Tongue (tissue), 2 donors: Measurements from ENCODE around the gene ZNF236. TPM values are rescaled to one million over a fixed set of nuclear protein-coding genes. Genes with fewer than 3 reads are reported as not detected.

Source experiments
- DNase-seq: peaks from one replicate; pipeline ENCODE4 v3.0.0-alpha.2; 2015
- total RNA-seq: library from RNA; depleted of rRNA; stranded (reverse); fragments of >200 nt; gene quantifications from one replicate; pipeline ENCODE4 v1.2.3, GENCODE V29; 2014

The ZNF236 gene
- total RNA-seq, 1 donor from 2014 or later, result 27.9 TPM

DNA sequence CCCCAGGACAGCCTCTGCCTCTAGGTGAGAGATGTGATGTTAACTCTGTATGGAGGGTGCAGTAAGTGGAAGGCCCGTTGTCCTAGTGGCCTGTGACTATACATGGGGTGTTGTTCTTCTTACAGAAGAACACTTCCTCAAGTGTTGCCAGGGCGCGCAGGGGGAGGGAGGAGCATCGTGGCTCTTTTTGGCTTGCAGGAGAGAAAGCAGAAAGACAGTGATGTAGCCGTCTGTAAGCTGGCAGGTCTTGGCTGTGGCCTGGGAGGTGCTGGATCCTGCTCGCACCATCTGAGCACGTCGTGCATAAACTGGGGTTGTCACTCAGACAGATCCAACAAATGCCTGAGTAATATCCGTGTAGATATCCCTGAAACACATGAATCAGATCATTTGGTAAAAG, 44.3 kb downstream of the ZNF236 start:
- no peak for DNase-seq

DNA sequence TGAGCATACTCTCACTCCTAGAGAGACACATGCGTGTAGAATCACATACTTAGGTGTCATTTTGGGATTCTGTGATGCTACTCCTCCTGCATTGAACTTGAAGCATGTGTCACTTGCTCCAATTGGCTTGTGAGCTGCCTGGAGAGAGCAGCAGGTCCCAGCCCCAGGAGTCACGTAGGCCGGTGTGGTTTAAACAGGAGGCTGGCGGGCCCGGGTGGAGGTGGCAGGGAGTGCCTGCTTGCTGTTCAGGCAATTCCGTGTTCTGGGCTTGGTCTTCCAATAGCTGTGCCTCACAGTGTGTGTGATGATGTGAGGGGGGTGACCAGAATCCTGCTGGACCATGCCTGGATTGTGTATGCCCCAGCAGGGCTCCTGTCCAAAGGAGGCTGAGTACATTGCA, 51.0 kb downstream of the ZNF236 start:
- no peak for DNase-seq

DNA sequence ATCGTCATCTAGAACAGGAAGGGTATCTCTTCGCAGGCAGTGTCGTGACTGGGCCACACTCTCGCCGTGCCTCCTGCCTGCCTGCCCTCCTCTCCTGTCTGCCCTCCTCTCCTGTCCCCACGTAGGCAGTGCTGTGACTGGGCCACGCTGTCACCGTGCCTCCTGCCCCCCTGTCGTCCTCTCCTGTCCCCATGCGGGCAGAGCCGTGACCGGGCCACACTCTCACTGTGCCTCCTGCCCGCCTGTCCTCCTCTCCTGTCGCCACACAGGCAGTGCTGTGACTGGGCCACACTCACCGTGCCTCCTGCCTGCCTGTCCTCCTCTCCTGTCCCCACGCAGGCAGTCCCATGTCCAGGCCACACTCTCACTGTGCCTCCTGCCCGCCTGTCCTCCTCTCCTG, 51.4 kb downstream of the ZNF236 start:
- no peak for DNase-seq

DNA sequence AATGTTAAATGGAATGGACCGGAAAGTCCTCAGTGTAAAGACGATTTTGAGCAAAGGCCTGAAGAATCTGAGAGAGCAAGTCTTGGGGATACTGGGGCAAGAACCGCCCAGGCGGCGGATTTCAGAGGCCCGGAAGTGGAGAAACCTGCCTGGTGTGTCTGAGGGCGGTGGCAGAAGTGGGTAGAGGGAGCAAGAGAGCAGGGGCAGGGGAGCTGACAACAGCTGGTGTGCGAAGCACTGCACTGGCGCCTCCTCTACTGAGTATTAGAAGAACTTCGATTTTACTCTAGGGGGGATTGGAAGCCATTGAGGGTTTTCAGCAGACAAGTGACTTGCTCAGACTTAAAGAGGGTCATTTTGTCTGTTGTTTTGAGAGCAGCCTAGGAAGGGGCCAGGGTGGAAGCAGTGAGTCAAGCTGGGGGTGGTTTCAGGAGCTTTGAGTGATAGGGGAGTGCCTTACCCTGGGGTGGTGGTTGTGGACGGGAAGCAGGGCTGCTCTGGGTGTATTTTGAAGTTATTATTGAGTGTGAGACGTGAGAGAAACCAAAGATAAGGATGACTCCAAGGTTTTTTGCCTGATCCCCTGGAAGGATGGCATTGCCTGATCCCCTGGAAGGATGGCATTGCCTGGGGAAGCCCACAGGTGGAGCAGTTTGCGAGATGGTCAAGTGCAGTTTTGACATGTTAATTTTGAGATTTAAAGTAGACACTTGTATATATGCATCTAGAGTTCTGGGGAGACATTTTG, 52.5 kb downstream of the ZNF236 start:
- no peak for DNase-seq

DNA sequence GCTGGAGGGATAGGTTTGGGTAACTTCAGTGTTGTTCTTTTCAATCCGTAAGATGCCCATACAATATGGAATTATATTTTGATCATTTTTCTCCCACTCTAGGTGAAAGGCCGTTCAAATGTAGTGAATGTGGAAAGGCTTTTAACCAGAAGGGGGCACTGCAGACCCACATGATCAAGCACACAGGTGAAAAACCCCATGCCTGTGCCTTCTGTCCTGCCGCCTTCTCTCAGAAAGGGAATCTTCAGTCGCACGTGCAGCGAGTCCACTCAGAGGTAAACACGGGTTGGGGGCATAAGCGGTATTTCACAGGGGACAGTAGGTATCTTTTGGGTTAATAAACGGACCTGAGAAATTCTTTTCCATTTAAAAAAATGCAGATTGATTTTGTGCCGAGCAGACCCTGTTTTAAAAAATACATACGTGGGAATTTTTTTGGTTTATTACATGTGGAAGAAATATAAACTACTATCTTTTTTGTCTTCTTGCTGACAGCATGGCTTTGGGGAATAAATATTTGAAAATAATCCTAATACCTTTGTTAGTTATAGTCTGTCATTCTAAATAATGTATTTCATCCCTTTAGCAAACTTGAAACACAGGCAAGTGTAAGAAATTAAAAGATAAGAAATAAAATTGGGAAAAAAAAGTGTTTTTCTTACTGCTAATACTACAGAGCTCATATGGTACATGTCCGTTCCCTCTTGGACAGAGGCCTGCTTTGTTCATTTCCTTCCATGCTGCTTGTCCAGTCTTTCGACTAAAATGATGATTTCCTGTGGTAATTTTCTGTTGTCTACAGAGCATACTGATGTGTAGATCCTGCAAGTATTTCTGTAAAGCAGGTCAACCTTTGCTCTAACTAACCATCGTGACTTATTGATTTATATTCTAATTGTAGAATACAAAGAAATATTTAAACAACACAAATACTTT, 53.3 kb downstream of the ZNF236 start:
- DNase-seq, result peak; percentile 70

DNA sequence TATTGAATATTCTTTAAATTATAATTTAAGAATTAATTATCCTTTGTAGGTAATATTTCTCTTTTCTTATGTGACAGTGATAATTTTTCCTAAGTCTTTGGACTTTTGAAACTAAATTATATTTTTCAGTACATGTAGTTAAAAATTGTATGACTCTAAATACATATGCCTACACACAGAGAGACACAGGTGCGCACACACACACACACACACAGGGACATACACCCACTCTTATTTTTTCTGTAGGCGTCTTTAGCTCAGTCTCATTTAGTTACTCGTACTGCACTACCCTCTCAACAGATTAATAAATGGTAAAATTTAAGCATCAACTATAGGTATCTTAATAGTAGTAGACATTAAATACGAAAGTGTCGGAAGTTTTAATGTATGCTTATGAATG, 56.1 kb downstream of the ZNF236 start:
- DNase-seq, result no peak

DNA sequence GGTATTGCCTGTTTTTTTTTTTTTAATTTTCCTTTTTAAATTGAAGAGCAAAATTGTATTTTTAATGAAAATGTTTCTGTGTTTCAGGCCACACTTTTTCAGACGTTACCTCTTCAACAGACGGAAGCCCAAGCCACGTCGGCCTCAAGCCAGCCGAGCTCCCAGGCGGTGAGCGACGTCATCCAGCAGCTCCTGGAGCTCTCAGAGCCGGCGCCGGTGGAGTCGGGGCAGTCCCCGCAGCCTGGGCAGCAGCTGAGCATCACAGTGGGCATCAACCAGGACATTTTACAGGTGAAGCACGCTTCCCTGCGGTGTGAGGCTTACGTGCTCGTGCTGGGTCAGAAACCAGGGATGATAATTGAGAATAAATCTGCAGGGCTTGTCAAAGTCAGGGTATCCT, 57.7 kb downstream of the ZNF236 start:
- no peak for DNase-seq

DNA sequence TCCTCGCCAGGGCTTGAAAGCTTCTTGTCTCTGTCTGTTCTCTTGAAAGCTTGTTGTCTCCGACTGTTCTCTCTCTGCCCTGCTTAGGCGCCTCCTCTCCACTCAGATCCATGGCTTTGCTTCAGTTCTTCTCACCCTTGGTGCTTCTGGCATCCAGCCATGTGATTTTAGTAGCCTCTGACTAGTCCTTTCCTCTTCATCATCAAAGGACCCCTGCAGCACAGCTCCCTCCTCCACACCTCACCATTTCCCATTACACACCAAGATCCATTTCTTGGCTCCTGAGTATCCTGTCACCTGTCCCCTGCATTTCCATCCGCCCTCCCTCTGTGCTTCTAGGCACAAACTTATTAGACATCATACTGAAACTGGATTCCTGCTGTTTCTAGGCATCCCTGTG, 59.4 kb downstream of the ZNF236 start:
- no peak for DNase-seq

DNA sequence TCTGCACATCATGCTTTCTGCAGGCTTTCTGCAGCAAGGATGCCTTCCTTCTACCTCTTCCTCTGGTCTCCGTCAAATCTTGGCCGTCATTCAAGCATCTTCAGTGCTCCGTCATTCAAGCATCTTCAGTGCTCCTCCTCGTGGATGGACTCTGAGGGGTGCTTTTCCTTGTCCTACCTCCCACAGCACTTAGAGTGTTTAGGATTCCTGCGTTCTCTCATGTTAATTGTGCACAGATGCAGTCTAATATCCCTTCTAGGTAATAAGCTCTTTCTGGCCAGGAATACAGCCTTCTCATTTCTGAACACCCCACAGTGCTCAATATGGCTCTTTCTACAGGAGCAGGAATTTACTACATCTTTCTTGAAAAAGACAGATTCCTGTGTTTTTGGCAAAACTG, 59.8 kb downstream of the ZNF236 start:
- DNase-seq, result peak; percentile 56

DNA sequence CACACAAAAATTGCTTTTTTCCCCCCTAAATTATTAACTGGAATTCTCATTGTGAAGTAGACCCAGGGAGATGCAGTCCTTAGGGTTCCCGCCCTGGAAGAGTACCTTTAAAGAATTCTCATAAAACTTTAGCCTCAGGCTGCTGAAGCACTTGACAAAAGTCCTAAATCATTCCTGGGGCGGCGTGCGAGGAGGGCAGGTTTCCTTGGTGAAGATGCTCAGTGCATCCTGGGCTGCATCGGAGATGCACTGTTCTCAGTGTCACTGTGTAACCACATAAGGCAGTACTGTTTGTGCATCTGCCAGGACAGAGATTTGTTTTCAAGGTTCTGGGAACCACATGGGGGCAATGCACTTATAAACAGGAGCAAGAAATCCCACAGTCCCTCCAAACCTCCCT, 62.6 kb downstream of the ZNF236 start:
- no peak for DNase-seq

DNA sequence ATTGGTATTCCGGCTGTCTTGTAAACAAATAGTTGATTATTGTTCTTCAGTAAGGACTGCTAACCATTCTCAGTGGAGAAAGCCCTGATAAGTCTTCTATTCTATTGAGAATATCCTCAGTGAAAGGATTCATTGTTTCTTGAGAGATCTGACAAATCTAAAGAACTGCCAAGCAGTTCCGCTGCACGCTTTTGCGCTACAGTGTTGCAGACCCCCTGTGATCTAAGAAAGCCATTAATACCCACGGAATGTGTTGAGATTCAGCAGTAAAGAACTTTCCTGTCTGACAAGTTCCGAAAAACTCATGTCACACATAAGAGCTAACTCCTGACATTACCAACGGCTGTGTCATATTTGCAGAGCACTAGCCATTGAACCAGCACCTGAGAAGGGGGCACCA, 63.8 kb downstream of the ZNF236 start:
- DNase-seq, result no peak

DNA sequence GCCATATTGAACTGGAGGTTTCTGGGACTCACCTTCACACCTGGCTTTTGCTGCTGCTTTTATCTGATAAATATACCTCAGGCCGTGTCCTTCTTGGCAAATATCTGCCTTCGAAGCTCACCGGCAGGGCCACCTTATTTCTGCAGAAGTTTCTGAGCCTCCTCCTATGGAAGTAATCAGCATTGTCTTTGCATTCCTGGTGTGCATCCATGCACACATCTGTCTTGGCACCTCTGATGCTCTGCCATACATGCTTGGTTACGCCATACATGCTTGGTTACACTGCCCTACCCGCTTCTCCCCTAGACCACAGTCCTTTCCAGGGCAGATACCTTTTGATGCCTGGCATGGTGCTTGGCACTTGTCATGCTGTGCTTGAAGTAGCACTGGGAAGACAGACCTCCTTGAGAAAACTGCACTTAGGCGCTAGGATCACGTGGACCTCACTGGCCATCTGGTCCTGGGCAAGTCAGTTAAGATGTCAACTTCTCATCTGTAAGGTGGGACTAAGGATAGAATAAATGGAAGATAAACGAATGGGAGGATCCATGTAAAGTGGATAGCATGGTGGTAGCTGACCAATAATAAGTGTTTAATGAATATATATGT, 66.8 kb downstream of the ZNF236 start:
- DNase-seq, result no peak

DNA sequence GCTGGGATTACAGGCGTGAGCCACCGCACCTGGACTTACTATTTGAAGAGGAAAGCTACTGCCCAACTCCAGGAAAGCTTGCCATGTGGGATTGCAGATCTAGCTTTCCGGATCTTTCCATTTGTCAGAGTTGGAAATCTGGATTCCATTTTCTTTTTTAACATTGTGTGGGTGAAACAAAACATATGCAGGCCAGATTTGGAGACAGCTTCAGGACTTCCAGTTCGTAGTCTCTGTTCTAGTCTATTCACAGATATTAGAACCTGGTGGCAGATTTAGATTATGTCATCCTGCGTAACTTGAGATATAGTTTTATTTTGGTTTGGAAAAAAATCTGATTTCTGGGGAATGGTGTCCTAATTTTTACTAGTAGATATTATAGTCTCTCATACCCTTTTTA, 70.5 kb downstream of the ZNF236 start:
- DNase-seq, result no peak

DNA sequence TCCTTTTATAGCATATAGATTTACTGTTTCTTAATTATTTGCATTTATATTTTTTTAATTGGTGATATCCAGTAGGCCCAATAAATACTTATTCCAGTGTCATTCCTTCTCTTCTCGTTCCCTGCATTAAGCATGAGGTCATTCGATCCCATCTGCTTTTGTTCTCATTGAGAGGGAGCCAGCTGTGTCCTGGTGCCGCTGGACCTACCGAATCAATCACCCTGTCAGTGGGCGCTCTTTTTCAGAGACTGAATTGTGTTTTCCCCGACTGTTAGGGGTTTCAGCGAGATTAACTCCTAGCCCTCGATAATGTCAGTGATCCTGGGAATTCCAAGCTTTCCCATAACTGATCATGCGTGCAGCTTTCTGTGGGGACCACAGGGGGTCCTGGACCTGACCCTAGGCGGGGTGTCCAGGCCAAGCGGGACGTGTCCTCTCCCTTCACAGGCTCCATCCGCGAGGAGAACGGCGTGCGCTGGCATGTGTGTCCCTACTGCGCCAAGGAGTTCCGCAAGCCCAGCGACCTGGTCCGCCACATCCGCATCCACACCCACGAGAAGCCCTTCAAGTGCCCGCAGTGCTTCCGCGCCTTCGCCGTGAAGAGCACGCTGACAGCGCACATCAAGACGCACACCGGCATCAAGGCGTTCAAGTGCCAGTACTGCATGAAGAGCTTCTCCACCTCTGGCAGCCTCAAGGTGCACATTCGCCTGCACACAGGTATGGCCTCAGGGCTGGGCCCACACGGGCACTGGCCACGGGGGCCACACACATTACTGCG, 72.4 kb downstream of the ZNF236 start:
- DNase-seq, result no peak

DNA sequence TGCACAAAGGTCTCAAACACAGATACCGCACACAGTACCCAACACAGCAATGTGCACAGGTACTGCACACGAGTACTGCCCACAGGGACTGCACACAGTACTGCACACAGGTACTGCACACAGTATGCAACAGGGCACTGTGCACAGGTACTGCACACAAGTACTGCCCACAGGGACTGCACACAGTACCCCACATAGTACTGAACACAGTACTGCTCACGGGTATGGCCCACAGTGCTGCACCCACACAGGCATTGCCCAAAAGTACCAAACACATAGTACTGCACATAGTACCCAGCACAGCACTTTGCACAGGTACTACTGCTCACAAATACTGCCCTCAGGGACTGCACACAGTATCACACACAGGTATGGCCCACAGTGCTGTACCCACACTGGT, 73.1 kb downstream of the ZNF236 start:
- DNase-seq, result no peak

DNA sequence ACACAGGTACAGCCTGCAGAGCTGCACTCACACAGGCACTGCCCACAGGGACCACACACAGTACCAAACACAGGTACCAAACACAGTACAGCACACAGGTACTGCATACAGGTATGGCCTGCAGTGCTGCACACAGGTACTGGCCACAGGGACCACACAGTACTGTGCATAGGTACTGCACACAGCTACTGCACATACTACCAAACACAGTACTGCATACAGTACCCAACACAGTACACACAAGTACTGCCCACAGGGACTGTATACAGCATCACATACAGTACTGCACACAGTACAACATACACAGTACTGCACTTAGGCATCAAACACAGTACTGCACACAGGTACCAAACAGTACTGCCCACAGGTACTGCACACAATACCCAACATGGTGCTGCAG, 74.3 kb downstream of the ZNF236 start:
- DNase-seq, result no peak

DNA sequence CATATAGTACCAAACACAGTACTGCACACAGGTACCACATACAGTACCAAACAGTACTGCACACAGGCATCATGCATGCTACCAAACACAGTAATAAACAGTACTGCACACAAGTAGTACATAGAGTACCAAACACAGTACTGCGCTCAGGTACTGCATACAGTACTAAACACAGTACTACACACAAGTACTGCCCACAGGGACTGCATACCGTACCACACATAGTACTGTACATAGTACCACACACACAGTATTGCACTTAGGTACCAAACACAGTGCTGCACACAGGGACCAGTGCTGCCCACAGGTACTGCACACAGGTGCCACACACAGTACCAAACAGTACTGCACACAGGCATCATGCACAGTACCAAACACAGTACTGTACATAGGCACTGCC, 74.9 kb downstream of the ZNF236 start:
- no peak for DNase-seq

DNA sequence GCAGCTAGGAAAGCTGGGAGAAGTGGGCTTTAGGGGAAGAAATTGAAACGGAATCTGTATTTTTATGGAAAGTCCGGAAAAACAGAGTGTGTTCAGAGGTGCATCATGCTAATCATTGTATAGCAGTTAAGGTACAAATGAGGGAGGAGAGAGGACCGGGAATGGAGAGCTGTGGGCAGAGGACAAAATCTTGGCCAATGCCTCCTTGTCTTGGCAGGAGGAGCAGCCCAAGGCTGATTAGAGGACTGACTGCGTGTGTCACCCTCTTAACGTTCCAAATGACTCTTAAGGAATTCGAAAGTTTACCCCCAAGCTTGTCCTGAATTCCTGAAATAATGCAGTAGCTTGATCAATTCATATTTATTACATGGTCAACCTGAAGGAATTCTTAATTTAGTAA, 81.0 kb downstream of the ZNF236 start:
- no peak for DNase-seq

DNA sequence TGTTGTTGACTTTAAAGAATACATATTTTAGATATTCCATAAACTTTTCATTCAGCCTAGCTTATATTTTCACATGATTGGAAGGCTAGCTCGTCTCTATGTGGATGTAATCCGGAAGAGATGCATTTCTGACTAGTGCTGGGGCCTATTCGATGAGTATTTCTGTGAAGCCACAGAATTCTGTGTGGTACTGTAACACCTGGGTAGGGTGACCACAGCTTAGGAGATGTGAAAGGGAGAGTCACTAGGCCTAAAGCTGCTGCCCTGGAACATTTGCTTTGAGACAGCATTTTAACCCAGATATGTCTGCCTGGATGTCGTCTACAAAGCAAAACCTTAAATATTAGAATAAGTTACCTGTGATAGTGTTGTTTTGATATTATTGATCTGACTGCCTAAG, 83.5 kb downstream of the ZNF236 start:
- no peak for DNase-seq

DNA sequence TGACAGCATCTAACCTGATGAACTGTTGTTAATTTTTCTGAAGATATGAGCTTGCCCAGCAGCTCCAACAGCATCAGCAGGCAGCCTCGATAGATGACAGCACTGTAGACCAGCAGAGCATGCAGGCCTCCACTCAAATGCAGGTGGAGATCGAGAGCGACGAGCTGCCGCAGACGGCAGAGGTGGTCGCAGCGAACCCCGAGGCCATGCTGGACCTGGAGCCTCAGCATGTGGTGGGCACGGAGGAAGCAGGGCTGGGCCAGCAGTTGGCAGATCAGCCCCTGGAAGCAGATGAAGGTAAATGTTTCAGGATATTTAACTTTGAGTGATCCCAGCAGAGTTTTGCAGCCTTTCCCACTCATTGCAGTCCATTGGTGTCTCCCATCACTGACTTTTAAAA, 85.9 kb downstream of the ZNF236 start:
- no peak for DNase-seq

DNA sequence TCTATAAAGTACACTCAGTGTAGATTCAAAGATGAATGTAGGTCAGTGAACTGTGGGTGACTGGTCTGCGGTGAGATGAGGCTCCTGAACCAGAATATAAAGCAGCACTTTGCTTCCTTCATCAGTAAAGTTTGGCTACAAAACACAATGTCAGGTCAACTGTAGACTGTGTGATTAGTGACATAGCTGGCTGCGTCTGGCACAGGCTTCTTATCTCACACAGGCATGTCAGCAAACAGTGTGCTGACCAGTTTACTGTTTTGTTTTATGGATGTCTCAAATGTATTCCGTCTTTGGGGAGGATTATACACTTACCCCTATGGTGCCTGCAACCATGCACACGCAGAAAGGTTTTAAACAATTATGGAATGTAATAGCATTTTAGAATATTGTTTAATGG, 87.1 kb downstream of the ZNF236 start:
- no peak for DNase-seq

DNA sequence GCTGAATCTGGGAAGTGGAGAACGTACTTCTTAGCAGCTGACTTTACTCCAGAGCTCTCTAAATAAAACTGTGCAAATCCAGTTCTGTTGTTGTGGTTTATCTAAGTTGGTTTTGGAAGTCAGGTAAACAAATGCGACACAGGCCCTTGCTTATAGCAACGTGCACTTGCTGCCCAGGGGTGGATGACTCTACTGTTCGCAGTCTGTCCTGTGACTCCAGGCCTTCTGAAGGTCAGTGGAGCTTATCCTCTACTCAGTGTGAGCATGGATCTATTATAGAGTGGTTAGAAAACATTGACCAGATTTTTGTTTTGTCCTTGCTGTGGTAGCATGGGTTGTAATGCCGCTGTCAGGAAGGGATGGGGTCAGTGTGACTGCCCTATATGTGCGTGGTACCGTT, 89.1 kb downstream of the ZNF236 start:
- DNase-seq, result no peak

DNA sequence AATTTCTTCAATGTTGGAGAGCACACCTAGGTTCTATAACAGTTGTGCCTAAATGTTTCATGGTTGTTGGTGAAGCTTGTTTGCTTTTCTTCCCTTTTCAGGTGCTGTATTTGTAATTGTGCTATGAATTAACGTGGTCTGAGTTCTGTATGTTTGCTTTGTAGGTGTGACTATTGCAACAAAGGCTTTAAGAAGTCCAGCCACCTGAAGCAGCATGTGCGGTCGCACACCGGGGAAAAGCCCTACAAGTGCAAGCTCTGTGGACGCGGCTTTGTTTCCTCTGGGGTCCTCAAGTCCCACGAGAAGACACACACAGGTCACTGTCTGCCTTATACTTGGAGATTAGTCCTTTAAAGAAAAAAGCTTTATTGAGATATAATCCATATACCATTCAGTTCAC, 91.2 kb downstream of the ZNF236 start:
- no peak for DNase-seq
